GM19351 (cell line): ENCODE measurements around the gene SLC5A10.
"Not testable (repeated sequence)": the region's sequence is repeated elsewhere in the genome, so short reads cannot be mapped to it uniquely, and the experiment has no call there.

Experiments used
- ATAC-seq: cut with Tn5 transposase; IDR thresholded peaks from one replicate; pipeline ENCODE4 v1.9.1; 2021; ENCODE audit warnings: mild to moderate bottlenecking, moderate library complexity; ENCODE audit not compliant: unreplicated experiment

Gene SLC5A10

DNA sequence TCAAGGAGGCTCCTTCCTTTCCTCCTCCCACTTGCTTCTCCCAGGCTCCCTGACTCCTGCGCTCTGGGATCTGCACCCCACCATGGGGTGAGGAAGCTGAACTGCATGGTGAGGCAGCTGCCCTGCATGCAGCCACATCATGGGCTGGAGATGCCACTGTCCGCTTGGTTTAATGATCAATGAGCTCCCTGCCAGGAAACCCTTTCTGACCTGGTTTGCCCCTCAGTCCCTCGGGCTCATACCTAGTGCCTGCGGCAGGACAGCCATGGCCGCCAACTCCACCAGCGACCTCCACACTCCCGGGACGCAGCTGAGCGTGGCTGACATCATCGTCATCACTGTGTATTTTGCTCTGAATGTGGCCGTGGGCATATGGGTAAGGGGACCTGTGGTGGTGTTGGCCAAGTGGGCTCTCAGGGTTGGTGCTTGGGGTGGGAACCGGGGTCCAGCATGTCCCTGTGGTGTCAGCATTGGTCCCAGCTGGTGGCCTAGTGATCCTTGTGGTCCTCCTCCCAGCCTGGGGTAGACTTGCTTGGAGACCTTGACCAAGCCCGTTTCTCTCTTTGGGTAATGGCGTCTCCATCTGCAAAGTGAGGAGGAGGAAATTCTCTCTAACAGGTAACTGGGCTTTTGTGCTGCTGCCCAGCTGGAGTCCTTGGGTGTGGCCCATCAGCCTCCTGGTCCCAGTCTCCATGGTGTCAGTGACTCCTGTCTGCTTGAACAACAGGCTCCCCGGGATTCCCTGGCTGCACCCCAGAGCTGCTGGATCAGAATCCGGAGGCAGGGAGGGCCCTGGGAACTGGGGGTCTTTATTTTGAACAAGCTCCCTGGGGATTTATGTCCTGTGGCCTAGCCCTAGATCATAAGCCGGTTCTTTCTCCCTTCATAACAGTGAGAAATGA lies at the start of gene SLC5A10:
SLC5A10 (plus strand) TSS at position 225 of the 902 bp plus-strand sequence; CDS start at position 266, 41 bp downstream.
- no peak for ATAC-seq

DNA sequence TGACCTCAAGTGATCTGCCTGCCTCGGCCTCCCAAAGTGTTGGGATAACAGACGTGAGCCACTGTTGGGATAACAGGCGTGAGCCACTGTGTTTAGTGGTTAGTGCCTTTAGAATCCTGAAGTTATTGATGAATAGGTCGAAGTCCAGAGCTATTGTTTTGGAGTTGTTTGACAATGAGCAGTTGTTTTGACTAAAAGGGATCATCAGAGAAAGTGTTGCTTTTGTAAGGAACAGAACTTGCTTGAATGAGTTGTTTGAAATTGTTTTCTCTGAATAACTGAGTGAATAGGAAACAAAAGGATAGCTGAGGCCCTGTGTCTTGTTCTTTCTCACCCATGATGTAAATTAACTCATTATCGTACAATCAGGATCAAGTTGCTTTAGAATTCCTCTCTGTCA lies 47.5 kb upstream of the SLC5A10 start:
- no peak for ATAC-seq

DNA sequence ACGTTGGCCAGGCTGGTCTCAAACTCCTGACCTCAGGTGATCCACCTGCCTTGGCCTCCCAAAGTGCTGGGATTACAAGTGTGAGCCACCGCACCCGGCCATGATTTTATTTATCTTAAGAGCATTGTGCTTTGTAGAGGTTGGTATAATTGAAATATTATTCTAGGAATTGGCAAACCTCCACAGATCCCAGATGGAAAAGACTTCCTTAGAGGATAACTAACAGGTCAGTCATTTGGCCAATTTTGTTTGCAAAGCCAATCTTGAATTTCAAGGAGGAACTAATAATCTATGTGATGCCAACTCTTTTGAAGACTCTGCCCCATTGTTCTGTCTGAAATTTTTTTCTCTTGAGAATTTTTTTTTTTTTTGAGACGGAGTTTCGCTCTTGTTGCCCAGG lies 46.7 kb upstream of the SLC5A10 start:
- ATAC-seq = no peak

DNA sequence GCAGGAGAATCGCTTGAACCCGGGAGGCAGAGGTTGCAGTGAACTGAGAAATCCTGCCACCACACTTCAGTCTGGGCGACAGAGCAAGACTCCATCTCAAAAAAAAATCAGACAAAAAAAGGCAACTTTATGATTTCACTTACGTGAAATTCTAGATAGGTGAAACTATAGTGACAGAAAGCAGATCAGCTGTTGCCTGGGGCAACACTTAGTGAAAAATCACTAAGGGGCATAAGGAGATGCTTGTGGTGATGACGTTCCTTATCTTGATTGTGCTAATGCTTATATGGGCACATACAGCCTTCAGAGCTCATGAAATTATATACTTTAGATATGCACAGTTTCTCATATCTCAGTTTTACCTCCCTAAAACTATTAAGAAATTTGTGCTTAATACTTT lies 41.6 kb upstream of the SLC5A10 start:
- ATAC-seq = no peak

DNA sequence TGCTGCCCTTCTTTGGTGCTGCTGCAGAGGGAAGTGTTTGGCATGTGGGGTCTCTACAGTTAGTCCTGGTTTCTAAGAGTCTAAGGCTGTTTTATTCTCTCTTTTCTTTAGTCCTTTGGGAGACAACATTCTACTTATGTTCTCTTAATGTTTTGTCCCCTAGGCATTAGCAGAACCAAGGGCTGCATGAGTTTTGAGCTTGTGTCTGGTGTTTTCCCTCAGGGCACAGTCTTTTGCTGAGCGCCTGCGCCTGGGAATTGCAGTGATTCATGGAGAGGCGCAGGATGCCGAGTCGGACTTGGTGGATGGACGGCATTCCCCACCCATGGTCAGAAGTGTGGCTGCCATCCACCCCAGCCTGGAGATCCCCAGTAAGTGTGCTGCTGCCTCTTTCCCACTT lies 41.1 kb upstream of the SLC5A10 start:
- ATAC-seq = no peak

DNA sequence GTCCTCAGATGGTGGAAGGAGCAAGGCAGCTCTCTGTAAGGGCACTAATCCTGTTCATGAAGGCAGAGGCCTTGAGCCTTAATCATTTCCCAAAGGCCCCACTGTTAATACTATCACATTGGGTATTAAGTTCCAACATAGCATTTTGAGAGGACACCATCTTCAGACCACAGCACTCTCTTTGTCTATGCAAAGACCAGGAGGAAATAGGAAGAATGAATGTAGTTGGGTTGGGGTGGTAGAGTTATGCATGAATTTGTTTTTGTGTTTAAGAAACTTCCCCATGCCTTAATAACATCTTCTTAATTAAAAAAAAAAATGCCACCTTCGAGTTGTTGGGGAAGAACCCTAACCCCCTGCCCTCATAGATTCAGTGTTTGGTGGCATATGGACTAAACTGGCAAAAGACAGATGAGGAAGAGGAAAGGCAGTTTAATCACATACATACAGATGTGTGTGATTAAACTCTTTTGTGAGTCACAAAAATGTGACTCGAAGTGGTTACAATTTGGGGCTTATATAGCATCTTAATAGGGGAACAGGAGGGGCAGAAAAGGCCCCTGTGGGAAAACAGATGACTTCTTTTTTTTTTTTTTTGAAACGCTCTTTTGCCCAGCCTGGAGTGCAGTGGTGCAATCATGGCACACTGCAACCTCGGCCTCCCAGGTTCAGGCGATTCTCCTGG lies 35.0 kb upstream of the SLC5A10 start:
- no peak for ATAC-seq

DNA sequence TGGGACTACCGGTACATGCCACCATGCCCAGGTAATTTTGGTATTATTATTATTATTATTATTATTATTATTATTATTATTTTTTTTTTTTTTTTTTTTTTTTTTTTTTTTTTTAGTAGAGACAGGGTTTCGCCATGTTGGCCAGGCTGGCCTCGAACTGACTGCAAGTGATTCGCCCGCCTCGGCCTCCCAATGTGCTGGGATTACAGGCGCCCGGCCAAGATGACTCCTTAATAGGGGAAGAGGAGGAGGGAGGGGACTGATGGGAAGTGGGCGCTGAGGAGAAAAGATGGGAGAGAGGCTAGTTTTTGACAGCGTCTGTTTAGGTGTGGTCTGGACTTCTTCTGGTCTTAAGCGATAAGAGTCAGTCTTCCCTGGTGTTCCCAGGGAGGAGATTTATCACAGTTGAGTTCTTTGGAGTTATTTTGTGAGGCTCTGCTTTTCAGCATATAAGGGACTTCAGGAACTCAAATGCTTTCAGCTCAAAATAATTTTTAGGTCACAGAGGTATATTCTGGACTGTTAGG lies 34.4 kb upstream of the SLC5A10 start:
- no peak for ATAC-seq

DNA sequence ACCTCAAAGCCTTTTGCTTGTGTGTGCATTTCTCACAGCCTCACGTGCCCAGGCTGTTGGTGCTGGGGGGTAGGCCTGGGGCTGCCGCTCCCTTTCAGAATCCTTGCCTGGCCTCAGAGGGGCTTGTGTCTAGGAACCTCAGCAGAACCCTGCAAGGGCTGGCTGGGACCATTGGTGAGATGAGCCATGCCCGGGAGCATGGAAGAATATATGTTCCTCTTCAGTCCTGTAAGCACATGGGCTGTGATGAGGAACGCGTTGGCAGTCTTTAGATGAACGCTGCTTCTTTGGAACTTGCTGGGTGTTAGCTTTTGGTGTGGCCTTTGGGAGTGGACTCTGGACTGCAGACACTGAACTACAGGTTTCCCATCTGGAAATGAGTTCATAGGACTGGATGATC lies 32.0 kb upstream of the SLC5A10 start:
- no peak for ATAC-seq

DNA sequence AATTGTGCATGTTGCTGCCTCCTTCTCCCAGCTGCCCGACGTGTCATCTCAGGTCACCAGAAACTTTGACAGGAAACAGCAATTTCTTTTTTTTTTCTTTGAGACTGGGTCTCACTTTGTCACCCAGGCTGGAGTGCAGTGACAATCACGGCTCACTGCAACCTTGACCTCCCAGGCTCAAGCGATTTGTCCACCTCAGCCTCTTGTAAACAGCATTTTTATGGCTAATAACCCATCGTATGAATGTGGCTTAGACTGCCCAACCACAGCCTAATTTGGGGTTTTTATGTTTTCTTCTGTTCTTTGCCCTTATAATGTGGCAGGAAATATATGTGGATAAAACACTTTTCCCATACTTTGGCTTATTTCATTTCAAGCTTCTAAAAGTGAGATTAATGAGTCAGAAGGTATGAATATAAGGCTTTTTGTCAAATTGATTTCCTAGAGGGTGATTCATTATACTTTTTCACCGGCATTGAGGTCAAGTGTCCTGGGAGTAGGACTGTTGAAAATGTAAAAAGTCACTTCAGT lies 31.0 kb upstream of the SLC5A10 start:
- ATAC-seq = no peak

DNA sequence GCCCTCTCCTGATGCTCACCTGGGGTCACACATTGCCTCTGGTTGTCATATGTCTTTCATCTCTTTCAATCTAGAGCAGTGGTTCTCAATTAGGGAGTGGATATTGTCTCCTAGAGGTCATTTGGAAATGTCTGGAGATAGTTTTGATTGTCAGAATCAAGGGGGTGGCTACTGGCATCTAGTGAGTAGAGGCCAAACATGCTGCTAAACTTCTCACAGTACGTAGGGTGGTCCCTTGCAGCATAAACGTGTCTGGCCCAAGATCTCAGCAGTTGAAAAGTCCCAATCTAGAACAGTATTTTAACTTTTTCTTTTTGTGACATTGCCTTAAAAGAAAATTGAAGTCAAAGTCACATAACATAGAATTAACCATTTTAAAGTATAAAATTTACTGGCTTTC lies 30.5 kb upstream of the SLC5A10 start:
- ATAC-seq = no peak

DNA sequence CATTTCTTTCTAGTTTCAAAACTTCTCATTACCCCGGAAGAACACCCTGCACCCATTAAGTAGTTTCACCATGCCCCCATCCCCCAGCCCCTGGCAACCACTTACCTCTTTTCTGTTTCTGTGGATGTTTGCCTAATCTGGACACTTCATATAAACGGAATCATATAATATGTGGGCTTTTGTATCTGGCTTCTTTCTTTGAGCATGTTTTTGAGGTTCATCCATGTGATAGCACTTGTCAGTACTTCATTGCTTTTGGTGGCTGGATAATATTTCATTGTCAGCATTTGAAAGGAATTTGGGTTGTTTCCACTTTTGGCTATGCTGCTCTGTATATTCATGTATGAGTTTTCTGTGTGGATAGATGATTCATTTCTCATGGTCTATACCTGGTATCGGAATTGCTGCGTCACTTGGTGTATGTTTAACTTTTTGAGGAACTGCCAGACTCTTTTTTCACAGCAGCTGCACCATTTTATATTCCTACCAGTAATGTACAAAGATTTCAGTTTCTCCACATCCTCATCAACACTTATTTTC lies 30.0 kb upstream of the SLC5A10 start:
- peak; percentile 57 for ATAC-seq

DNA sequence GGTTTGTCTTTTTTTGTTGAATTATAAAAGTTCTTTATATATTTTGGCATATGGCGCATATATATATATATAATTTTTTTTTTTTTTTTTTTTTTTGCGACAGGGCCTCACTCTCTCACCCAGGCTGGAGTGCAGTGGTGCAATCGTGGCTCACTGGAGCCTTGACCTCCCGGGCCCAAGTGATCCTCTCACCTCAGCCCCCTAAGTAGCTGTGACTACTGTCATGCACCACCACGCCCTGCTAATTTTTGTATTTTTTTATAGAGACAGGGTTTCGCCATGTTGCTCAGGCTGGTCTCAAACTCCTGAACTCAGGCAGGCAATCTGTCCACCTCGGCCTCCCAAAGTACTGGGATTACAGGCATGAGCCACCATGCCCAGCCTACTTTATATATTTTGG lies 29.4 kb upstream of the SLC5A10 start:
- not testable (repeated sequence) for ATAC-seq

DNA sequence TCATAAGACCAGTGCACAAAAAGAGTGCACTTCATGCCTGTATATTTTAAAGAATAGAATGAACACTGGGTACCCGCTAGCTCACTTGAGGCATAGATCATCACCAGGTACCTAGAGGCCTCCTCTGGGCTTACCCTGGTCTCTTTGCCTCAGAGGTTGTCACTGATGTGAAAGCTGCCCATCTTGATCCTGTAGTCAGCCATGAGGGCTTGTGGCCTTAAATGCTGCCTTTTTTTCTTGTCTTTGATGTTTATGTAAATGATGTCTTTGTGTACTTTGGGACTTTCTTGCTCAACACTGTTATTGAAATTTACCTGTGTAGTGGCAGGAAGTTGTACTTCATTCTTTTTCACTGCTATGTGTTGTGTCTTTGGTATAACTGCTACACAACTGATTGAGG lies 26.8 kb upstream of the SLC5A10 start:
- no peak for ATAC-seq

DNA sequence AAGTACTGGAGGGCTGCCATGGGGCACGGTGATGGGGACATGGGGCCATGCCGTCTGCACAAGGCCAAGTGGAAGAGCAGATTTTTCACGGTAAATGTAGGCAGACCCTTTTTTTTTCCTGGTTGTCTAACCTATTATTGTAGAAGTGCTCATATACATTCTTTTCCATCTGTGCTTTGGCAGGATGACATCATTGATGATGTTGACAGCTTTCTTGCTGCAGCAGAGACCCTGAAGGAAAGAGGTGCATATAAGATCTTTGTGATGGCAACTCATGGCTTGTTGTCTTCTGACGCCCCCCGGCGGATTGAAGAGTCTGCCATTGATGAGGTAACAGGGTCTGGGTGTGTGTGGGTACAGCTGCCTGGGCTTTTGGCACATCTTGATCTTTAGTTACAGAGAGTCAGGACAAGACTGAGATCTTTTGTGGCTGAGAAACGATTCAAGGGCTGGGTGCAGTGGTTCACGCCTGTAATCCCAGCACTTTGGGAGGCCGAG lies 23.3 kb upstream of the SLC5A10 start:
- no peak for ATAC-seq

DNA sequence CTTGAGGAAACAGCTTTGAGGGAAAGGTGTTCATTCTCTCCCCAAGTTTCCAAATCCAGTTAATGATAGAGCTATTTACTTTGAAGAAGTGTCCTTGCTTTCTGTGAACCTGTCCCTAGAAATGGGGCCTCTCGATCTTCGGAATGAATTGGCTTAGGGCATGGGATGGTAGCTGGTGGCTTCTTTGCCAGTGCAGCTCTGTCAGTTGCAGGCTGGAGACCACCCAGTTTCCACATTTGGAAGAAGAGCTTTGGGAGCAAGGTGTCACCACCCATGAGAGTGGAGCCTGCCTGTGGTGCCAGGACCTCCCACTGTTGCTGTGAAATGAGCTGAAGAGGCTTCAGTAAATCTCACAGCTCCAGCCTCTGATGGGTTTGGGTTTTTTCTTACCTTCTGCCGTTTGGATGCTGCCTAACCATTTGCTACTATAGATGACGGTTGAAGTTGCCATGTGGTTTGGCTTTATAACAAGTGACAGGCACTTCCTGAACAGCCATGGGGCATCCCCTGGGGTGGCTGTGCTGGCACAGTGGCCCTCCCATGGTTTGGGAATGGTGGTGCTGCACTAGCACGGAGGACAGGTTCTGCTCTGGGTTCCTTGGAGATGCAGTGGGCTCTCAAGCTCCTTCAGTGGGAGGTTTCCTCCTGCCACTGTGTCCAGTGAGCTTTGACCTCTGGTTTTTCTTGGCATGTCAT lies 19.5 kb upstream of the SLC5A10 start:
- ATAC-seq = no peak

DNA sequence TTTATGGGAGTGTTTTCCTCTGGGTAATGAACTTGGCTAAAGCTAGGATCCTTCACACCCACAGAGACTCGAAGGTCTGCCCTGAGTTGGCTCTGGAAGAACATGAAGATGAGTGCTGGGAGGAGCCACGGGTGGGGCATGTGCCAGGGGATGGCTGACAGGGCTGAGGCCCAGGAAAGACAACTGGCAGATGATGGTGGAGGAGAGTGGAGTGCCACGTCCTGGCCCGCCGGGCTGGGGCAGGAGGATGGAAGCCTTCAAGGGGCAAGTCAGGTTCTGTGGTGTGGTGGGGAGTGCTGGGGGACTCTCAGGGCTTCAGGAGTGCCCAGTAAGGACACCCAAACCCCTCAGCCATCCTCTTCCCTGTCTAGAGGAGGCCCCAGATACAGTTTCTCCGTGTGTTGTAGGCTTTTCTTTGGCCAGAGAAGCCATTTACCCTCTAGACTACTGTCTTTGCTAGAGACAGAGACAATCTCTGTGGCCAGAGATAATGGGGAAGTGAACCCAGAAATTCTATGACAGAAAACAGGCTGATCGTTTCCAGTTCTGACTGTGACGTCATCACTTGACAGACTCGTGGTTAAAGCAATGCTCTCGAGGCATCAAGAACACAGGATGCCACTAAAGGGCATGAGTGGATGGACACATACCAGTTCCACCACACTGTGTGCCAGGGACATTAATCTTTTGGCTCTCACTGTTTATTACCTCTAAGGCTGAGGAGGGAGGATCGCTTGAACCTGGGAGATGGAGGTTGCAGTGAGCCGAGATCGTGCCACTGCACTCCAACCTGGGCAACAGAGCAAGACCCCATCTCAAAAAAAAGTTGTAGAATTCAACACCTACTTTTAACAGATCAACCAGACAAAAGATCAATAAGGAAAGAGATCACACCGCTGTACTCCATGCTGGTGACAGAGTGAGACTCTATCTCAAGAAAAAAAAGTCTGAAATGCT lies 18.6 kb upstream of the SLC5A10 start:
- no peak for ATAC-seq

DNA sequence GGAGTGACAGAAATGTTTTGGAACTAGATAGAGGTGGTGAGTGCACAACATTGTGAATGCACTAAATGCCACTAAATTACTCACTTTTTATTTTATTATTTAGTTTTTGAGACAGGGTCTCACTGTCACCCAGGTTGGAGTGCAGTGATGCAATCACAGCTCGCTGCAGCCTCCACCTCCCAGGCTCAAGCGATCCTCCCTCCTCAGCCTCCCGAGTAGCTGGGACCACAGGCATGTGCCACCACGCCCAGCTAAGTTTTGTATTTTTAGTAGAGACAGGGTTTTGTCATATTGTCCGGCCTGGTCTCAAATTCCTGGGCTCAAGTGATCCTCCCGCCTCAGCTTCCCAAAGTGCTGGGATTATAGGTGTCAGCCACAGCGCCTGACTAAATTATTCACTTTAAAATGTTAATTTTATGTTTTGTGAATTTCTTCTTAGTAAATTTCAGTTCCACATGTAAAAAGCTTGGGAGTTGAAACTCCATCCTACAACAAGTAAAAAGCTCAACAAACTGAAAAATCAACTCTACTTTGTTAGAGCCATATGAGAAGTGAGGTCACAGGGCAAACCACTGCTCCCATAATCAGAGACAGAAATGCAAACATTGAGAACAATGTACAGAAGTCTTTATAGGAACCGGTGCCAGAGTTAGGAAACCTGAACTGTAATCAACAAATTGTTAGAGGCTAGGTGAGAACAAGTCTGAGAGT lies 13.8 kb upstream of the SLC5A10 start:
- ATAC-seq = no peak

DNA sequence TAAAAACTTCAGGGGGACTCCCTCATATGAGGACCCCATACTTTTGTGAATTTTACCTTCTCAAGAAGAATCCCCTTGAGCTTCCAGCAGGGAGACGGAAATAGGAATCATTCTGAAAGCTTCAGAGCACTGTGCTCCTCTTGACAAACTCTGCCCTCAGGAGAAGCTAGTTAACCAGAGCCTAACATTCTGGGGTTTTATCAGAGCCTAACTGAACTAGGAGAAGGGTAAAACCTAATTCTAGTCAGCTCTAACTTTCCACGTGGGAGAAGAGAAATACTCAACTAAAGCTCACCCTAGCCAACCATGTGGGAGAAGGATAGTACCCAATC lies 13.3 kb upstream of the SLC5A10 start:
- ATAC-seq = no peak

DNA sequence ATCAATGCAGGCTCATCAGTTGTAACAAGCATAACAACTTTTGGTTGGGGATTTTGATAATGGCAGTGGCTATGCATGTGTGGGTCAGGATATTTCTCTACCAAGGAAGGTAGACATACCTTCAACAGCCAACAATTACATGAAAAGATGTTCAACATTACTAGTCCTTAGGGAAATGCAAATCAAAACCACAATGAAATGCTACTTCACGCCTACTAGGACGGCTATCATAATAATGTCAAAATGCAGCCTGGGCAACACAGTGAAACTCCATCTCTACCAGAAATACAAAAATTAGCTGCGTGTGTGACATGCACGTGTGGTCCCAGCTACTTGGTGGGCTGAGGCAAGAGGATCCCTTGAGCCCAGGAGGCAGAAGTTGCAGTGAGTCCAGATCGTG lies 7.3 kb upstream of the SLC5A10 start:
- no peak for ATAC-seq
